Ovary (tissue), 9 donors: ENCODE measurements around the gene PARD3. TPM values are rescaled to one million over a fixed set of nuclear protein-coding genes. Genes with fewer than 3 reads are reported as not detected.

Experiments used
- DNase-seq, 5 donors: peaks; one replicate each; pipeline ENCODE4 v3.0.0-alpha.2; 2019 to 2020
- H3K27ac ChIP-seq, 2 donors: fragments of 200-600 bp; one replicate each; pipeline versions ENCODE4 v1.5.1 to v1.8.0; 2019 to 2022
- H3K27me3 ChIP-seq: fragments of 200-600 bp; one replicate; pipeline ENCODE4 v1.8.0; 2022
- H3K36me3 ChIP-seq: fragments of 200-600 bp; sonication (generic); one replicate; pipeline ENCODE4 v1.5.1; 2019
- H3K4me1 ChIP-seq: one replicate; pipeline ENCODE4 v1.8.1; 2013; ENCODE audit warnings: mild to moderate bottlenecking, moderate library complexity; ENCODE audit not compliant: insufficient read depth
- H3K4me3 ChIP-seq: fragments of 200-600 bp; sonication (generic); one replicate; pipeline ENCODE4 v1.5.1; 2017
- H3K9me3 ChIP-seq, 2 donors: fragments of 200-600 bp in 1 of 2; sonication (generic) in 1 of 2; one replicate each; pipeline versions ENCODE4 v1.5.1 to v1.8.1; 2013 to 2019; ENCODE audit warnings: mild to moderate bottlenecking in 1 of 2, moderate library complexity in 1 of 2
- EP300 ChIP-seq: sonication (generic); formaldehyde crosslinking; IDR thresholded peaks from one replicate; pipeline ENCODE4 v1.6.1; 2017; ENCODE audit warnings: antibody characterized with exemption
- POLR2A ChIP-seq: fragments of 450-650 bp; IDR thresholded peaks from one replicate; pipeline ENCODE4 v1.6.1; 2017; ENCODE audit warnings: antibody characterized with exemption, mild to moderate bottlenecking, moderate library complexity
- WGBS, 3 donors: extraction: QIAGEN DNeasy Blood & Tissue Kit in 1 of 3; methylation state at CpG; one replicate each; pipeline versions ENCODE4 v1.1.5 to v1.1.7; 2013 to 2017; 5-methylcytosine and 5-hydroxymethylcytosine counted together
- intact Hi-C, 4 donors: fragments of 100-400 bp; cut with DNase I; formaldehyde crosslinking; loops; one replicate each; pipeline versions ENCODE4 v1.11.0 to v1.15.1; 2022 to 2023
- polyA plus RNA-seq, 2 donors: library from polyadenylated mRNA; stranded (reverse); fragments of 200-250 nt in 1 of 2; fragments of 350-450 nt in 1 of 2; fragmentation: Illumina TruSeq in 1 of 2; extraction: RNeasy Lipid Tissue Mini Kit (QIAGEN cat#74804) in 1 of 2; gene quantifications; one replicate each; pipeline ENCODE4 v1.2.3, GENCODE V29; 2013 to 2014
- total RNA-seq, 7 donors: library from RNA; depleted of rRNA in 2 of 7; stranded (reverse); fragments of >200 nt in 2 of 7; fragmentation: NEBNext Ultra II Directional in 3 of 7; extraction: Animal tissue kit (Norgen Biotek cat#: 25700) in 3 of 7; gene quantifications; one replicate each; pipeline versions ENCODE4 v1.1.0 to v1.2.4, GENCODE V29; 2016 to 2023
- TF ChIP-seq, protein P1 (sequence below), 3 donors: fragments of 450-650 bp in 2 of 3; fragments of 200-600 bp in 1 of 3; IDR thresholded peaks; one replicate each; pipeline versions ENCODE4 v1.5.1 to v1.8.0; 2016 to 2022; ENCODE audit warnings: antibody characterized with exemption in 3 of 3, mild to moderate bottlenecking in 1 of 3
- donor health status: DM: no; HTN: no; CAD: no; lungs with moderate emphysema.
- donor health status: DM: no; HTN: no; CAD: no.
- donor health status: Bipolar disorder and iron deficiency.
- donor health status: DM: yes; HTN: yes; CAD: no.
- donor health status: DM: no; HTN: no; CAD: no.
- donor health status: DM: yes; HTN: yes; CAD: no.

The PARD3 gene
- total and polyA plus RNA-seq, 9 donors: 31.8 to 92.3 (median 67.1) TPM

DNA sequence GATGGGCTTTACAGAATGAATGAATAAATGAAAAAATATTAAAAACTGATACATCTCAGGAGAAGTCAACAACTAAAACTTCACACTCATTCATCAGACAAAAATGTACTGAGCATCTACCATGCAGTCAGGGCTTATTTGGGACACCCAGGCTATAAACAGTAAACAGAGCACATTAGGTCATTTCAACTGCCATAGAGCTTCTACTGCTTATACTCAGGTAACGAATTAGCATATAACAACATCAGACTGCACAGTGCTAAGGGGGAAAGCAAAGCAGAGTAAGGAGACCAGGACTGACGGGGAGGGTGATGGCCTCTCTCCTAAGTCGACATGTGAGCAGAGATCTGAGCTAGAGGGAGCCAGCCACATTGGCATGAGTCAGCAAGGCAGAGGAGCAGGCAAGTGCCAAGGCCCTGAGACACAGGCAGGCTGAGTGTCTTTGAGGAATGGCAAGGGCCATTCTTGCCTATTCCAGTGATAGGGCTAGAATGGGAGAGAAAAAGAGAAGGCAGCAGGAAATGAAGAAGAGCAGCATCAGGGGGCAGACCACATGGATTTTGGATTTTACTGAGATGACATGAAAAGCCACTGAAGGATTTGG is 528.9 kb downstream of the PARD3 start:
- H3K27me3 ChIP-seq: no peaks in the 10 kb centered on the region
- no peaks in the 10 kb centered on the region for H3K9me3 ChIP-seq
- TF ChIP-seq, protein P1, sequence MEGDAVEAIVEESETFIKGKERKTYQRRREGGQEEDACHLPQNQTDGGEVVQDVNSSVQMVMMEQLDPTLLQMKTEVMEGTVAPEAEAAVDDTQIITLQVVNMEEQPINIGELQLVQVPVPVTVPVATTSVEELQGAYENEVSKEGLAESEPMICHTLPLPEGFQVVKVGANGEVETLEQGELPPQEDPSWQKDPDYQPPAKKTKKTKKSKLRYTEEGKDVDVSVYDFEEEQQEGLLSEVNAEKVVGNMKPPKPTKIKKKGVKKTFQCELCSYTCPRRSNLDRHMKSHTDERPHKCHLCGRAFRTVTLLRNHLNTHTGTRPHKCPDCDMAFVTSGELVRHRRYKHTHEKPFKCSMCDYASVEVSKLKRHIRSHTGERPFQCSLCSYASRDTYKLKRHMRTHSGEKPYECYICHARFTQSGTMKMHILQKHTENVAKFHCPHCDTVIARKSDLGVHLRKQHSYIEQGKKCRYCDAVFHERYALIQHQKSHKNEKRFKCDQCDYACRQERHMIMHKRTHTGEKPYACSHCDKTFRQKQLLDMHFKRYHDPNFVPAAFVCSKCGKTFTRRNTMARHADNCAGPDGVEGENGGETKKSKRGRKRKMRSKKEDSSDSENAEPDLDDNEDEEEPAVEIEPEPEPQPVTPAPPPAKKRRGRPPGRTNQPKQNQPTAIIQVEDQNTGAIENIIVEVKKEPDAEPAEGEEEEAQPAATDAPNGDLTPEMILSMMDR (IDR thresholded peaks at IDR 0.05): no peak
- TF ChIP-seq EP300: no peak
- no peak for TF ChIP-seq POLR2A
- H3K36me3 ChIP-seq: no peaks in the 10 kb centered on the region
- 81 to 92% (median 83%) methylated on average over 3 of the region's 3 CpGs for WGBS, 3 donors
- no peak overlapping the region for H3K27ac ChIP-seq
- H3K4me3 ChIP-seq: no peak overlapping the region
- no peak for DNase-seq
- H3K4me1 ChIP-seq: peaks cover 5% of the 10 kb centered on the region
- intact Hi-C loops: no loop called here

DNA sequence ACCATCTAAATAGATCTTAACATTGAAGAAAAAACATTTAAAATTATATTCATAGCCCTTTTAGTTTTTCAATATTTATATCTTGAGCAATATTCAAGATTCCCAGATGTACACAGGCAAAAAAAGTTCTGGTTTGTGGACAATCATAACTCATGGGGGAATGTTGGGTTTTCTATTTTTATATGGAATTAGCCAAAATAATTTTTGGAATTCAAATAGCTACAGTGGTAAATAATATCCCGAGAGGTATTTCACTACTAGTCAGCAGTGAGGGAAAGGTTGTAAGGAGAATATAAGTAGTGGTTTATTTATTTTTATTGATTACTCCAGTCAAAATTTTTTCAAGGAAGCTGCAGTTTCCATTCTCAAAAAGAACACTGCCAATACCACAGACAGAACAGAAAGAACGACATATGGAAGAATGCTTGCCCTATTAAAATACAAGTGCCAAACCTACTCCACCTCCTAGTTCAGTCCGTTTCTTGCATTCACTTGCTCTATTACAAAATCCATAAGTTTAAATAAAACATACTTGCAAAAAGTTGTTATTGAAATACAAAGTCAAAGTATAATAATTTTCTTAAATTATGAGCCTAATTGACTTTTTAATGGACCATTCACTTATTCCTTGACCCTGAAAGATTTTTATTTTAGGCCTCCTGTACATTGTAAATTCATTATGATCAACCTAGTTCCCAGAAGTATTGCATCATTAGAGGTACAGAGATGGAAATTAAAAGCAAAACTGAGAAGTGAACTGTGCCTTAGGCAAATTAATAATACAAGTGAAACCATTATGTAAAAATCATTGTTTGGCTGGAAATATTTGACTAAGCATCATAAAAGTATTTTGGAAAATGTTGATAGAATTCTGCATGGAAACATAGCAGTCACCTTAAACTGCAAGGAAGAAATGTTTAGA is 533.2 kb downstream of the PARD3 start:
- WGBS, 3 donors: 38 to 43% (median 39%) methylated on average over 3 of the region's 3 CpGs
- H3K4me1 ChIP-seq: peaks cover 5% of the 10 kb centered on the region
- intact Hi-C loops: no loop called here
- H3K27me3 ChIP-seq: no peaks in the 10 kb centered on the region
- TF ChIP-seq EP300 (no peak), POLR2A (no peak)
- TF ChIP-seq, protein P1 (IDR thresholded peaks at IDR 0.05): no peak
- H3K4me3 ChIP-seq: no peak overlapping the region
- H3K9me3 ChIP-seq: no peaks in the 10 kb centered on the region
- no peaks in the 10 kb centered on the region for H3K36me3 ChIP-seq
- H3K27ac ChIP-seq: peak overlapping the region; percentile 49 to 63
- no peak for DNase-seq

DNA sequence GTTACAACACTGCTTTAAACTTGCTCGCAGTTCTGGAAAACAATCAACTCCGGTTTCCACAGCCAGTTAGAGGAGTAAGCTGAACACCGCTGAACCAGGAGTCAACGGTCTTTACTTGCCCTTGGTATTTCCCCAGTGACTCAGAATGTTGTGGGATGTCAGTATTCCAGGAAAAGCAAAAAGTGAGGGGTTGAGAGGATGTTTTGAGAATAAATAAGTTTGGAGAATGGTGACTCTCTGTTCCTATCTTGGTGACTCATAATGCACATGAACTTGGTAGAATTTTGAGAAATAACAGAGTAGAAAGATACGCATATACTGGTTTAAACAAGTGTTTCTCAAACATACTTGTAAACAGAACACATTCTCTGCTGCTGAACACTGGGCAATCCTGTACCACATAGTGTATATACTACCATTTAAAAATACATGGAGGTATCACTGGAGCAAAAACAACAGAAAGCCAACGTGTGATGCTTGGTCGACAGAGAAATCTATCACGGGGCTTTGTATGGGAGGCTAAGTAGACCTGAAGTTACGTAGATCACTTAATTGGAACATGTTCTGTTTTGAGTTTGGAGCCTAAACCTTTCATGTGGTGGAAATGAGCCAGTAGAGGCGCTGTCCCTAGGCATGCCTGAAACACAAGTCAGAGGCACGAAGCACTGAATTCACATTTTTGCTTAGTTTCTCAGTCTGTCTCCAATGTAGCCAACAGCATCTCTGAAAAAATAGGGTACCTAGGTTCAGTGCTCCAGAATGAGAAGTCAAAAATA is 534.3 kb downstream of the PARD3 start:
- H3K4me3 ChIP-seq: no peak overlapping the region
- WGBS, 3 donors: 18 to 29% (median 26%) methylated on average over 11 of the region's 11 CpGs
- peak; percentile 71 for TF ChIP-seq EP300
- TF ChIP-seq, protein P1 (IDR thresholded peaks at IDR 0.05): peak in 1 of 3 donors; percentile 44
- TF ChIP-seq POLR2A: no peak
- peak; percentile 36 to 81 (median 52) for DNase-seq
- H3K4me1 ChIP-seq: peaks cover 5% of the 10 kb centered on the region
- intact Hi-C loops: no loop called here
- H3K36me3 ChIP-seq: no peaks in the 10 kb centered on the region
- H3K27ac ChIP-seq: peak overlapping the region; percentile 49 to 63
- no peaks in the 10 kb centered on the region for H3K9me3 ChIP-seq
- H3K27me3 ChIP-seq: no peaks in the 10 kb centered on the region

DNA sequence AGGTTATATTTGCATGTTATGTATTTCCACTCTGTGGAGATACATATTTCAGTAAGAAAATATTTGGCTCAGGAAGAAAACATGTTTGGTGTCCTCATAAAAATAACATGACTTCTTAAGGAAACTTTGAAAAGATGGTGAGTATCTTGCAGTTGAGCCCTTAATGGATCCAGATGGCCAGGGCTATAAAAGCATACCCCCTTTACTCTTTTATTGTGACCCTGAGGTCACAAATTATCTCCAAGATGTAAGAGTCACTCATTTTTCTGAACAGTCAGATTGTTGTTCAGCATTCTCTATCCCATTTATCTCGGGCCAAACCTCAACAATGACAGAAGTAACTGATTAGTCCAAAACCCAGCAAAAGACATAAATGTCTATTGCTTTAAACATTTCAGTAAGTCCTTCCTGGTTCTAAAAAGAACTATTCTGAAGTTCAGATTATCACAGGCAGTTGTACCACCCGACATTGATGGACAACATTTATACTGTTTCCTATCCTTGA is 539.4 kb downstream of the PARD3 start:
- intact Hi-C loops: no loop called here
- no peak overlapping the region for H3K27ac ChIP-seq
- no peaks in the 10 kb centered on the region for H3K27me3 ChIP-seq
- no peak overlapping the region for H3K4me3 ChIP-seq
- H3K4me1 ChIP-seq: peaks cover 2% of the 10 kb centered on the region
- no peak for DNase-seq
- no peaks in the 10 kb centered on the region for H3K9me3 ChIP-seq
- WGBS, 3 donors: 64 to 81% (median 69%) methylated on average over 2 of the region's 2 CpGs
- TF ChIP-seq, protein P1 (IDR thresholded peaks at IDR 0.05): no peak
- TF ChIP-seq POLR2A: no peak
- no peak for TF ChIP-seq EP300
- no peaks in the 10 kb centered on the region for H3K36me3 ChIP-seq
